KBM-7 (cell line): ENCODE measurements around the gene QRFPR.
"Not testable (repeated sequence)": the region's sequence is repeated elsewhere in the genome, so short reads cannot be mapped to it uniquely, and the experiment has no call there.

ENCODE experiments used
- DNase-seq: peaks from one replicate; pipeline ENCODE4 v3.0.0-alpha.2; 2015
- in situ Hi-C: fragments of 300-500 bp; cut with MboI; formaldehyde crosslinking; loops from 2 replicates; pipeline ENCODE4 v1.14.3; 2020; ENCODE audit warnings: low sequenced_read_pairs, low pct_unique_long_range_greater_than_20kb, mixed read lengths

The QRFPR gene

GRCh38 chr4:121344098-121344497 lies 36.7 kb downstream of the QRFPR start:
- in situ Hi-C loops = no loop called here
- DNase-seq = no peak

GRCh38 chr4:121340247-121340646 lies 40.6 kb downstream of the QRFPR start:
- DNase-seq = no peak
- in situ Hi-C loops = no loop called here

GRCh38 chr4:121339824-121340223 lies 41.0 kb downstream of the QRFPR start:
- DNase-seq = no peak
- in situ Hi-C loops = no loop called here

- in situ Hi-C loops = no loop called here
- no peak for DNase-seq
Measured at GRCh38 chr4:121339307-121339706, 41.5 kb downstream of the QRFPR start.

- in situ Hi-C loops = no loop called here
Measured at GRCh38 chr4:121338518-121338917, 42.3 kb downstream of the QRFPR start.

GRCh38 chr4:121336706-121337105 lies 44.1 kb downstream of the QRFPR start:
- in situ Hi-C loops = no loop called here
- DNase-seq = no peak

More at GRCh38 chr4:121338518-121338917, 42.3 kb downstream of the QRFPR start:
- no peak for DNase-seq

GRCh38 chr4:121330180-121330665 lies 50.6 kb downstream of the QRFPR start:
- in situ Hi-C loops = no loop called here
- DNase-seq = no peak

- in situ Hi-C loops = no loop called here
- no peak for DNase-seq
Measured at GRCh38 chr4:121326597-121326996, 54.2 kb downstream of the QRFPR start.

- in situ Hi-C loops = no loop called here
- no peak for DNase-seq
Measured at GRCh38 chr4:121324331-121324730, 56.5 kb downstream of the QRFPR start.

- in situ Hi-C loops = no loop called here
- DNase-seq = no peak
Measured at GRCh38 chr4:121321466-121321865, 59.4 kb downstream of the QRFPR start.

- DNase-seq = no peak
- in situ Hi-C loops = no loop called here
Measured at GRCh38 chr4:121316091-121316490, 64.7 kb downstream of the QRFPR start.

GRCh38 chr4:121313430-121313829 lies 67.4 kb downstream of the QRFPR start:
- DNase-seq, in situ Hi-C loops: not testable (repeated sequence)

GRCh38 chr4:121308828-121309227 lies 72.0 kb downstream of the QRFPR start:
- no peak for DNase-seq
- in situ Hi-C loops = no loop called here

GRCh38 chr4:121308328-121308663 lies 72.5 kb downstream of the QRFPR start:
- DNase-seq = peak; percentile 10
- in situ Hi-C loops = no loop called here

- in situ Hi-C loops = no loop called here
- peak; percentile 36 for DNase-seq
Measured at GRCh38 chr4:121307445-121308327, 73.1 kb downstream of the QRFPR start.

- in situ Hi-C loops = no loop called here
- no peak for DNase-seq
Measured at GRCh38 chr4:121306931-121307330, 73.9 kb downstream of the QRFPR start.

- in situ Hi-C loops = no loop called here
Measured at GRCh38 chr4:121304893-121305292, 75.9 kb downstream of the QRFPR start.

GRCh38 chr4:121299367-121299766 lies 81.5 kb downstream of the QRFPR start:
- in situ Hi-C loops = no loop called here
- no peak for DNase-seq

More at GRCh38 chr4:121304893-121305292, 75.9 kb downstream of the QRFPR start:
- no peak for DNase-seq

- in situ Hi-C loops = no loop called here
- DNase-seq = no peak
Measured at GRCh38 chr4:121283319-121283718, 97.5 kb downstream of the QRFPR start.

- in situ Hi-C loops = no loop called here
Measured at GRCh38 chr4:121280425-121280824, 100.4 kb downstream of the QRFPR start.

GRCh38 chr4:121278811-121279368 lies 101.9 kb downstream of the QRFPR start:
- in situ Hi-C loops = no loop called here
- DNase-seq = no peak

More at GRCh38 chr4:121280425-121280824, 100.4 kb downstream of the QRFPR start:
- DNase-seq = no peak
